ENCODE measurements around the gene SLC66A2. TPM values are rescaled to one million over a fixed set of nuclear protein-coding genes. Genes with fewer than 3 reads are reported as not detected.

SLC66A2 gene
- total RNA-seq, 4 donors from 2014 or later, result 69.4 to 176 (median 103) TPM

- ATAC-seq (ENCODE audit: low FRiP score), result no peak
These were observed 36.1 kb upstream of the SLC66A2 start for GRCh38 chr18:79987566-79987965.

DNA sequence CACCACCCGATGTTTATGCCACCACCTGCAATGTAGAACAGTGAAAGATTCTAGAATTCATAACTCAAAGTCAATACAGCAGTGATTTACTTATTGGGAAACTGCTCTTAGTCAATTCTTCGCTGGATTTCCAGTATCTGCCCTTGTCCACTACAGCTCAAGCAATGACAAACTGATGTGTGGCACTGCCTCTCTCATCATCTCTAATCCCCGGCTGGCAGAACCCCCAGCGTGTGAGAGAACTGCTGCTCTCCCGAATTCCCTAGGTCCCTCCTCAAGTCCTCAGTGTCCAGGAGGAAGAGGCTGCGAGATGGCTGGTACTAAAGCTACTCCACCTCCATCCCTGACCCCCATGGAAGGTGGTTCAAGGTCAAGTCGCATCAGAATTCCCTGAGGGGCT lies 35.3 kb upstream of the SLC66A2 start:
- TF ChIP-seq CTCF (IDR thresholded peaks at IDR 0.05), result no peak
- DNase-seq (ENCODE audit: low spot score) (no peak), ATAC-seq (ENCODE audit: low FRiP score) (no peak)

More at GRCh38 chr18:79987566-79987965, 36.1 kb upstream of the SLC66A2 start:
- no peak for TF ChIP-seq CTCF (IDR thresholded peaks at IDR 0.05)
- DNase-seq (ENCODE audit: low spot score), result no peak

- no peak for TF ChIP-seq CTCF (IDR thresholded peaks at IDR 0.05)
- ATAC-seq (ENCODE audit: low FRiP score) (no peak), DNase-seq (ENCODE audit: low spot score) (no peak)
These were observed 33.7 kb upstream of the SLC66A2 start for GRCh38 chr18:79985172-79985571.

- no peak for ATAC-seq (ENCODE audit: low FRiP score)
- no peak for TF ChIP-seq CTCF (IDR thresholded peaks at IDR 0.05)
- DNase-seq (ENCODE audit: low spot score), result no peak
These were observed 32.3 kb upstream of the SLC66A2 start for GRCh38 chr18:79983793-79984192.

DNA sequence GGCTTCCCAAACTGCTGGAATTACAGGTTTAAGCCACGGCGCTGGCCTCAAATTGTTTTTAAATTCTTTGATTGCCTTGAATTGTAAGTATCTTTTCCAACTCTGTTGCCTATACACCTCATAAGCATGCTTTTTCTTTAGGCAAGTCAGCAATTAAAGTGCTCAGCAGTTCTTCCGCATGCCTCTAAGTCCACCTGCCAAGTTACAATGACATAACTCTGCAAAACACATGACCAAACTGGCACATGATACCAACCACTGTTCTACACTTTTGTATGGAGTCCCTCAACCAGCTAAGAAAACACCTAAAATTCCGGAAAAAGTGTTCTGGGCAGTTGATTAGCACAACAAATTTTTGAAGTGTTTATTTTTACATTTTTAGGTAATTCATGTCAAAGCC lies 31.8 kb upstream of the SLC66A2 start:
- no peak for ATAC-seq (ENCODE audit: low FRiP score)
- no peak for TF ChIP-seq CTCF (IDR thresholded peaks at IDR 0.05)
- DNase-seq (ENCODE audit: low spot score), result no peak

DNA sequence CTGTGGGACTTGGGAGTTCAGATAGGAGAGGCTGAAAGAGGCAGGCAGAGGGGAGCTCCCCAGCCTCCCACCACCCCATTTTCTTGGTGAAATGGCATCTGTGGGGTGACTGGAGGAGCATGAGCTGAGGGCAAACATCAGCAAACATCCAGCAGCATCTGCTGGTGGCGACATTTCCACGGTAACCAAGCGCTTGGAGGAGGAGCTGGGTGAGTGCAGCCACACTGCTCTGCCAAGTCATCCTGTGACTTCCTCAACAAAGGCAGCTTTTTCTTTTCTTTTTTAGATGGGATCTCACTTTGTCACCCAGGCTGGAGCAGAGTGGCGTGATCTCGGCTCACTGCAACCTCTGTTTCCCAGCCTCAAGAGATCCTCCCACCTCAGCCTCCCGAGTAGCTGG lies 31.3 kb upstream of the SLC66A2 start:
- no peak for DNase-seq (ENCODE audit: low spot score)
- TF ChIP-seq CTCF (IDR thresholded peaks at IDR 0.05), result no peak
- no peak for ATAC-seq (ENCODE audit: low FRiP score)

GRCh38 chr18:79980585-79980984 lies 29.1 kb upstream of the SLC66A2 start:
- ATAC-seq (ENCODE audit: low FRiP score), result no peak
- DNase-seq (ENCODE audit: low spot score), result no peak
- TF ChIP-seq CTCF (IDR thresholded peaks at IDR 0.05), result no peak

All from omental fat pad (tissue), 4 donors.